Thyroid gland (tissue), 4 donors: ENCODE data around the gene GRAMD1B. TPM values are rescaled to one million over a fixed set of nuclear protein-coding genes. Genes with fewer than 3 reads are reported as not detected.
A peak's percentile ranks its signal among the peaks of the same experiment; 100 is the strongest.
"Not testable (repeated sequence)": the region's sequence is repeated elsewhere in the genome, so short reads cannot be mapped to it uniquely, and the experiment has no call there.

ENCODE experiments used
- DNase-seq, 2 donors: peaks; one replicate each; pipeline ENCODE4 v3.0.0-alpha.2; 2019
- H3K27ac ChIP-seq, 3 donors: fragments of 200-600 bp; sonication (generic); 1 replicate in 2 of 3; 2 replicates in 1 of 3; pipeline ENCODE4 v1.5.1; 2016 to 2019; ENCODE audit warnings: mild to moderate bottlenecking in 1 of 3, moderate library complexity in 1 of 3
- H3K27me3 ChIP-seq: fragments of 200-600 bp; sonication (generic); one replicate; pipeline ENCODE4 v1.5.1; 2019
- H3K36me3 ChIP-seq, 2 donors: fragments of 200-600 bp; sonication (generic); one replicate each; pipeline ENCODE4 v1.5.1; 2016 to 2019
- H3K4me1 ChIP-seq, 2 donors: fragments of 200-600 bp; sonication (generic); one replicate each; pipeline ENCODE4 v1.5.1; 2017 to 2019
- H3K4me3 ChIP-seq, 3 donors: fragments of 200-600 bp; sonication (generic); replicated peaks in 1 of 3; 1 replicate in 2 of 3; 2 replicates in 1 of 3; pipeline ENCODE4 v1.5.1; 2016; ENCODE audit warnings: mild to moderate bottlenecking in 1 of 3
- H3K9me3 ChIP-seq: fragments of 200-600 bp; sonication (generic); one replicate; pipeline ENCODE4 v1.5.1; 2017
- CTCF ChIP-seq, 6 experiments: fragments of 200-600 bp in 3 of 6; fragments of 450-650 bp in 3 of 6; sonication (generic) in 3 of 6; IDR thresholded peaks; one replicate each; pipeline ENCODE4 v1.5.1; 2016 to 2019; ENCODE audit warnings: antibody characterized with exemption in 6 of 6, mild to moderate bottlenecking in 2 of 6, inconsistent platforms in 1 of 6, moderate library complexity in 1 of 6
- POLR2A ChIP-seq, 2 donors: fragments of 450-650 bp; IDR thresholded peaks; one replicate each; pipeline ENCODE4 v1.6.1; 2017; ENCODE audit warnings: antibody characterized with exemption in 2 of 2, mild to moderate bottlenecking in 2 of 2, moderate library complexity in 1 of 2
- WGBS, 2 donors: methylation state at CpG; one replicate each; pipeline ENCODE4 v1.1.5; 2017; 5-methylcytosine and 5-hydroxymethylcytosine counted together
- intact Hi-C: fragments of 100-400 bp; cut with DNase I; formaldehyde crosslinking; loops from one replicate; pipeline ENCODE4 v1.15.1; 2023
- total RNA-seq, 4 donors: library from RNA; depleted of rRNA; stranded (reverse); fragments of >200 nt; gene quantifications; one replicate each; pipeline ENCODE4 v1.2.3, GENCODE V29; 2016

Gene GRAMD1B
- total RNA-seq, 4 donors from 2014 or later = 7.0 to 22.7 (median 9.2) TPM

GRCh38 chr11:123454796-123455195 is 24.7 kb downstream of the GRAMD1B start:
- intact Hi-C loops = no loop called here
- no peak for DNase-seq
- no peaks in the 10 kb centered on the region for H3K36me3 ChIP-seq
- H3K9me3 ChIP-seq = no peaks in the 10 kb centered on the region
- no peak overlapping the region for H3K4me3 ChIP-seq
- H3K27ac ChIP-seq = no peak overlapping the region
- H3K4me1 ChIP-seq = peaks cover 0 to 9% of the 10 kb centered on the region in 2 donors
- TF ChIP-seq POLR2A (IDR thresholded peaks at IDR 0.05) (no peak), CTCF (IDR thresholded peaks at IDR 0.05) (no peak)
- no peaks in the 10 kb centered on the region for H3K27me3 ChIP-seq

- peaks cover 0 to 11% of the 10 kb centered on the region in 2 donors for H3K4me1 ChIP-seq
- 93 to 96% methylated on average over 5 of the region's 5 CpGs for WGBS, 2 donors
- H3K4me3 ChIP-seq, H3K9me3 ChIP-seq, H3K27me3 ChIP-seq, H3K36me3 ChIP-seq, H3K27ac ChIP-seq, DNase-seq, intact Hi-C loops: not testable (repeated sequence)
Measured at GRCh38 chr11:123456448-123456847, 26.4 kb downstream of the GRAMD1B start.

- DNase-seq = no peak
- TF ChIP-seq CTCF (IDR thresholded peaks at IDR 0.05) (no peak), POLR2A (IDR thresholded peaks at IDR 0.05) (no peak)
- peak overlapping the region in 1 of 3 donors; percentile 2 for H3K27ac ChIP-seq
- WGBS, 2 donors = 76 to 79% methylated on average over 8 of the region's 8 CpGs
- H3K4me3 ChIP-seq = no peak overlapping the region
- H3K9me3 ChIP-seq = no peaks in the 10 kb centered on the region
- H3K36me3 ChIP-seq = no peaks in the 10 kb centered on the region
- H3K4me1 ChIP-seq = peaks cover 0 to 7% of the 10 kb centered on the region in 2 donors
- no peaks in the 10 kb centered on the region for H3K27me3 ChIP-seq
- intact Hi-C loops = no loop called here
Measured at GRCh38 chr11:123457187-123457770, 27.2 kb downstream of the GRAMD1B start.

GRCh38 chr11:123458501-123458900 is 28.4 kb downstream of the GRAMD1B start:
- 90 to 93% methylated on average over 2 of the region's 2 CpGs for WGBS, 2 donors
- no peak for TF ChIP-seq POLR2A (IDR thresholded peaks at IDR 0.05)
- H3K4me1 ChIP-seq = peaks cover 0 to 7% of the 10 kb centered on the region in 2 donors

GRCh38 chr11:123460012-123460700 is 30.1 kb downstream of the GRAMD1B start:
- intact Hi-C loops = loop anchor here (5.0 kb wide), 1 partner anchor 33 kb away; no protein-coding TSS in a partner anchor
- Histone ChIP-seq H3K4me1 (peaks cover 0 to 12% of the 10 kb centered on the region in 2 donors), H3K9me3 (no peaks in the 10 kb centered on the region), H3K4me3 (no peak overlapping the region), H3K36me3 (no peaks in the 10 kb centered on the region), H3K27ac (no peak overlapping the region), H3K27me3 (no peaks in the 10 kb centered on the region)
- no peak for DNase-seq
- TF ChIP-seq POLR2A (IDR thresholded peaks at IDR 0.05) (no peak), CTCF (IDR thresholded peaks at IDR 0.05) (no peak)
- 74 to 76% methylated on average over 7 of the region's 7 CpGs for WGBS, 2 donors

More at GRCh38 chr11:123458501-123458900, 28.4 kb downstream of the GRAMD1B start:
- no peak for DNase-seq
- Histone ChIP-seq H3K4me3 (no peak overlapping the region), H3K27me3 (no peaks in the 10 kb centered on the region), H3K36me3 (no peaks in the 10 kb centered on the region), H3K9me3 (no peaks in the 10 kb centered on the region), H3K27ac (no peak overlapping the region)
- intact Hi-C loops = no loop called here

GRCh38 chr11:123461164-123461563 is 31.1 kb downstream of the GRAMD1B start:
- Histone ChIP-seq H3K27me3 (no peaks in the 10 kb centered on the region), H3K9me3 (no peaks in the 10 kb centered on the region), H3K36me3 (no peaks in the 10 kb centered on the region), H3K4me1 (peaks cover 0 to 12% of the 10 kb centered on the region in 2 donors), H3K4me3 (no peak overlapping the region), H3K27ac (no peak overlapping the region)
- intact Hi-C loops = loop anchor here (5.0 kb wide), 1 partner anchor 34 kb away; no protein-coding TSS in a partner anchor
- TF ChIP-seq CTCF (IDR thresholded peaks at IDR 0.05) (no peak), POLR2A (IDR thresholded peaks at IDR 0.05) (no peak)
- 47 to 66% methylated on average over 3 to 4 of the region's 4 CpGs for WGBS, 2 donors
- peak in 1 of 2 donors; percentile 14 for DNase-seq

GRCh38 chr11:123465667-123466066 is 35.6 kb downstream of the GRAMD1B start:
- H3K9me3 ChIP-seq, H3K27ac ChIP-seq, H3K36me3 ChIP-seq, H3K4me3 ChIP-seq, H3K27me3 ChIP-seq, intact Hi-C loops, H3K4me1 ChIP-seq, DNase-seq: not testable (repeated sequence)
- WGBS, 2 donors = 87 to 90% methylated on average over 8 of the region's 8 CpGs

- 90 to 94% methylated on average over 1 of the region's 1 CpG for WGBS, 2 donors
- DNase-seq, H3K27ac ChIP-seq, H3K9me3 ChIP-seq, H3K4me1 ChIP-seq, H3K4me3 ChIP-seq, H3K27me3 ChIP-seq, H3K36me3 ChIP-seq, intact Hi-C loops: not testable (repeated sequence)
Measured at GRCh38 chr11:123466172-123466571, 36.1 kb downstream of the GRAMD1B start.
